Measurements from ENCODE around the gene TMEM270.

Gene TMEM270

GRCh38 chr7:73903321-73904218, 42.6 kb downstream of the TMEM270 start:
- no peak for DNase-seq (ENCODE audit: extremely low spot score)
- CTCF ChIA-PET, result no interaction called here
- TF ChIP-seq ARNT (IDR thresholded peaks at IDR 0.05) (no peak), FOXK2 (IDR thresholded peaks at IDR 0.05) (no peak), LEF1 (IDR thresholded peaks at IDR 0.05; ENCODE audit: borderline replicate concordance) (no peak), SP1 (IDR thresholded peaks at IDR 0.05) (no peak), SUZ12 (IDR thresholded peaks at IDR 0.05) (no peak), ZNF384 (IDR thresholded peaks at IDR 0.05) (no peak), FOXA1 (IDR thresholded peaks at IDR 0.05) (no peak), NFRKB (IDR thresholded peaks at IDR 0.05) (no peak)
- POLR2A ChIA-PET, result no interaction called here

DNA sequence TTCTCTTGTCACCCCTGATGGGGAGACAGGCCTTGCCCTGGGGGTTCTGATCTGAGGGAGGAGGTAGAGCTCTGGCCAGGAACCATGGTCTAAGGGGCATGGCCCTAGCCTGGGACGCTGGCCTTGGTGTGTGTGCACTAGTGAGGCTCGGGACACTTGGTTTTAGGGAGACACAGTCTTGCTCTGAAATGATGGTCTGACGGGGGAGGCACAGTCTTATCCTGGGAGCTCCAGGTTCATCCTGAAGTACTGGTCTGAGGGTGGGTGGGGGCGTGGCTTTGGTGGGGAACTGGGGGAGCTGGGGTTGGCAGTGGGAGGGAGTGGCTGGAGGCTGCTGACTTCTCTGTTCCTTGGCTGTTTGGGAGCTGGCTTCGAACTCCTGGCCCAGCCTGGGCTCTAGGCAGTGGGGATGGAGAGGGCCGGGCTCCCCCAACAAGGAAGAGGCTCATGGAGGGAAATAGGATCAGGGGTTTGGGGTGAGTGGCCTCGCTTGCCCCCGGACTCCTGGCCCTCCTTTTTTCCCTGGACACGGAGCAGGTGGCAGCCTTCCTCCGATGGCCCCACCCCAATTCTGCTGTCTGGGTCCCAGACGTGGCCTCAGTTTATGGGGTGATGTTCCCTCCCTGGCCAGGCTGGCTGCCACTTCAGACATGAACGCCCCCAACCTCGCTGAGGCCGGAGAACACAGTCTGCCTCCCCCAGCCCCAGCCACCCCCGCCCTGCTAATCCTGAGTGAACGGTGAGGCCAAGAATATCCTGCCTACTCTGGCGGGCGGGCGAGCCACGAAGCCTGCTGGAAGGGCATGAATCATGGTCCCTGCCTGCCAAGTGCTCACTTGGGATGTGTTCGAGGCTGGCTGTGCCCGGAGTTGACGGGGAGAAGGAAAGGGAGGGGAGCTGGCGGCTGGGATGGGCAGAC, 43.5 kb downstream of the TMEM270 start:
- DNase-seq (ENCODE audit: extremely low spot score), result no peak
- POLR2A ChIA-PET, result no interaction called here
- CTCF ChIA-PET, result no interaction called here
- TF ChIP-seq LEF1 (IDR thresholded peaks at IDR 0.05; ENCODE audit: borderline replicate concordance) (no peak), ELF4 (IDR thresholded peaks at IDR 0.05) (no peak), NFRKB (IDR thresholded peaks at IDR 0.05) (no peak), ARNT (IDR thresholded peaks at IDR 0.05) (no peak), FOXK2 (IDR thresholded peaks at IDR 0.05) (no peak), TARDBP (IDR thresholded peaks at IDR 0.05) (no peak), BHLHE40 (IDR thresholded peaks at IDR 0.05; ENCODE audit: borderline replicate concordance) (no peak), FOXA1 (IDR thresholded peaks at IDR 0.05) (no peak), HDGF (IDR thresholded peaks at IDR 0.05; ENCODE audit: borderline replicate concordance) (no peak), ZNF384 (IDR thresholded peaks at IDR 0.05) (no peak), SP1 (IDR thresholded peaks at IDR 0.05) (no peak), CTBP1 (IDR thresholded peaks at IDR 0.05; ENCODE audit: borderline replicate concordance) (no peak), L3MBTL2 (conservative IDR thresholded peaks at IDR 0.05) (no peak), SUZ12 (IDR thresholded peaks at IDR 0.05) (no peak), FOXM1 (IDR thresholded peaks at IDR 0.05; ENCODE audit: borderline replicate concordance) (no peak)
- TF ChIP-seq, protein P1, sequence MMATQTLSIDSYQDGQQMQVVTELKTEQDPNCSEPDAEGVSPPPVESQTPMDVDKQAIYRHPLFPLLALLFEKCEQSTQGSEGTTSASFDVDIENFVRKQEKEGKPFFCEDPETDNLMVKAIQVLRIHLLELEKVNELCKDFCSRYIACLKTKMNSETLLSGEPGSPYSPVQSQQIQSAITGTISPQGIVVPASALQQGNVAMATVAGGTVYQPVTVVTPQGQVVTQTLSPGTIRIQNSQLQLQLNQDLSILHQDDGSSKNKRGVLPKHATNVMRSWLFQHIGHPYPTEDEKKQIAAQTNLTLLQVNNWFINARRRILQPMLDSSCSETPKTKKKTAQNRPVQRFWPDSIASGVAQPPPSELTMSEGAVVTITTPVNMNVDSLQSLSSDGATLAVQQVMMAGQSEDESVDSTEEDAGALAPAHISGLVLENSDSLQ (IDR thresholded peaks at IDR 0.05), result no peak

GRCh38 chr7:73905360-73905759, 44.4 kb downstream of the TMEM270 start:
- ChIA-PET POLR2A (no interaction called here), CTCF (no interaction called here)
- DNase-seq (ENCODE audit: extremely low spot score), result no peak
- TF ChIP-seq FOXA1 (IDR thresholded peaks at IDR 0.05) (no peak), SP1 (IDR thresholded peaks at IDR 0.05) (no peak), FOXM1 (IDR thresholded peaks at IDR 0.05; ENCODE audit: borderline replicate concordance) (no peak), LEF1 (IDR thresholded peaks at IDR 0.05; ENCODE audit: borderline replicate concordance) (no peak), NFRKB (IDR thresholded peaks at IDR 0.05) (no peak), FOXK2 (IDR thresholded peaks at IDR 0.05) (no peak), TARDBP (IDR thresholded peaks at IDR 0.05) (no peak), SUZ12 (IDR thresholded peaks at IDR 0.05) (no peak), ZNF384 (IDR thresholded peaks at IDR 0.05) (no peak), ARNT (IDR thresholded peaks at IDR 0.05) (no peak), CTBP1 (IDR thresholded peaks at IDR 0.05; ENCODE audit: borderline replicate concordance) (no peak), ELF4 (IDR thresholded peaks at IDR 0.05) (no peak)
- TF ChIP-seq, protein P1 (IDR thresholded peaks at IDR 0.05), result no peak

DNA sequence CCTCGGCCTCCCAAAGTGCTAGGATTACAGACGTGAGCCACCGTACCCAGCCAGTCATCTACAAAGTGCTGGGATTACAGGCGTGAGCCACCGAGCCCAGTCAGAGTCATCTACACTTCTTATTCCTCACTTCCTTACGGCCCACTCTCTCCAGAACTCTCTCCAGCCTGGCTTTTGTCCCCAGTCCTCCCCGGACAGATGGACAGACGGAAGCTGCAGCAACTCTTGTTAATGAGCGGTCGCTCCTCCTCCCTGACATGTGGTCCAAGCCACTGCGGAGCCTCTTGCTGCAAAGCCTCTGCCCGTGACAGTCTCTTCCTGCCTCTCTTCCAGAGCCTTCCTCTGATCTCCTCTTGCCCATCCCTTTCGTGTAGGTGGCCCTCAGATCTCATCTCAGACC, 45.9 kb downstream of the TMEM270 start:
- no peak for DNase-seq (ENCODE audit: extremely low spot score)

GRCh38 chr7:73907554-73908122, 46.7 kb downstream of the TMEM270 start:
- peak; percentile 2 for DNase-seq (ENCODE audit: extremely low spot score)
- POLR2A ChIA-PET, result interaction anchor here (0.7 kb wide), 1 partner anchor 65 kb away, joined by 3 read pairs; the partner anchor contains the start of gene METTL27
- CTCF ChIA-PET, result no interaction called here
- TF ChIP-seq FOXM1 (IDR thresholded peaks at IDR 0.05; ENCODE audit: borderline replicate concordance) (no peak), BHLHE40 (IDR thresholded peaks at IDR 0.05; ENCODE audit: borderline replicate concordance) (no peak), SP1 (IDR thresholded peaks at IDR 0.05) (no peak), ZNF384 (IDR thresholded peaks at IDR 0.05) (no peak), NFRKB (IDR thresholded peaks at IDR 0.05) (no peak), SUZ12 (IDR thresholded peaks at IDR 0.05) (no peak), FOXK2 (IDR thresholded peaks at IDR 0.05) (no peak), L3MBTL2 (conservative IDR thresholded peaks at IDR 0.05) (no peak), ARNT (IDR thresholded peaks at IDR 0.05) (no peak), HDGF (IDR thresholded peaks at IDR 0.05; ENCODE audit: borderline replicate concordance) (no peak), TARDBP (IDR thresholded peaks at IDR 0.05) (no peak), CTBP1 (IDR thresholded peaks at IDR 0.05; ENCODE audit: borderline replicate concordance) (no peak)
- TF ChIP-seq, protein P1 (IDR thresholded peaks at IDR 0.05), result no peak

More for the DNA sequence above, 45.9 kb downstream of the TMEM270 start:
- ChIA-PET CTCF (no interaction called here), POLR2A (no interaction called here)
- TF ChIP-seq L3MBTL2 (conservative IDR thresholded peaks at IDR 0.05) (no peak), CTBP1 (IDR thresholded peaks at IDR 0.05; ENCODE audit: borderline replicate concordance) (no peak), ARNT (IDR thresholded peaks at IDR 0.05) (no peak), SUZ12 (IDR thresholded peaks at IDR 0.05) (no peak), LEF1 (IDR thresholded peaks at IDR 0.05; ENCODE audit: borderline replicate concordance) (no peak), ZNF384 (IDR thresholded peaks at IDR 0.05) (no peak)

Data from HEK293T (cell line).